Chondrocyte (in vitro differentiated cells): ENCODE measurements around the gene ZNF438. TPM values are rescaled to one million over a fixed set of nuclear protein-coding genes. Genes with fewer than 3 reads are reported as not detected.
"Not testable (repeated sequence)": the region's sequence is repeated elsewhere in the genome, so short reads cannot be mapped to it uniquely, and the experiment has no call there.

Experiments
- DNase-seq: peaks from one replicate; pipeline ENCODE4 v3.0.0; 2021; ENCODE audit warnings: mixed read lengths, low spot score
- H3K27ac Mint-ChIP-seq: one replicate; pipeline ENCODE4 v1.8.0; 2021; ENCODE audit warnings: mild to moderate bottlenecking, moderate library complexity, mixed read lengths; ENCODE audit not compliant: unreplicated experiment
- H3K27me3 Mint-ChIP-seq: 2 replicates; pipeline ENCODE4 v1.8.0; 2021; ENCODE audit warnings: low read depth, mixed read lengths
- H3K36me3 Mint-ChIP-seq: 2 replicates; pipeline ENCODE4 v1.8.0; 2021; ENCODE audit warnings: low read depth, mixed read lengths
- H3K4me1 Mint-ChIP-seq: 2 replicates; pipeline ENCODE4 v1.8.0; 2021; ENCODE audit warnings: low read depth, mild to moderate bottlenecking, mixed read lengths
- H3K4me3 Mint-ChIP-seq: one replicate; pipeline ENCODE4 v1.8.0; 2021; ENCODE audit warnings: mild to moderate bottlenecking, moderate library complexity, mixed read lengths; ENCODE audit not compliant: unreplicated experiment
- H3K9me3 Mint-ChIP-seq: 2 replicates; pipeline ENCODE4 v1.8.0; 2021; ENCODE audit warnings: low read depth, mixed read lengths
- CTCF ChIP-seq: fragments of 200-600 bp; sonication (generic); IDR thresholded peaks from 2 replicates; pipeline ENCODE4 v1.5.0; 2021; ENCODE audit warnings: antibody characterized with exemption, mild to moderate bottlenecking, moderate library complexity
- total RNA-seq: library from RNA; stranded (reverse); gene quantifications from 3 replicates; pipeline ENCODE4 v1.2.1, GENCODE V29; 2021

ZNF438 gene
- total RNA-seq, 1 donor from 2014 or later: 4.9 TPM

DNA sequence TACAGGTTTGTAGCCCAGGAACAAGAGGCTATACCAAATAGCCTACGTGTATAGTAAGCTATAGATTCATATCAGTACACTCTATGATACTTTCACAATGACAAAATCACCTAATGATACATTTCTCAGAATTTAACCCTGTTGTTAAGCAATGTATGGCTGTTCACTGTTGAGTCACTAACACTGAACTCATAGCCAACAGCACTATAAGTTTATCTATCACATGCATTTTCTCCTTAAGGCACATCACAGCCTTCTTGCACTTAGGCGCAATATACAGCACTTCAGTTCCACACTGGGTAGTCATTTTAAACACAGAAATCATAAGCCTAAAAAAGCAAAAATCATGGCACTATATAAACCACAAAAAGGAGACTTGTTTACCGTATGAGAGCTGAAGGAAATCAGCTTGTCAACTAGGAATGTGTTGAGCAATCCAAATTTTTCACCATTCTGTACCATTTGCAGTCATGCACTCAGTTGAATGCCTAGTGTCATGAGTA, 45.6 kb downstream of the ZNF438 start:
- Mint-ChIP-seq H3K36me3 (peaks cover 1% of the 10 kb centered on the region), H3K4me1 (peaks cover 15% of the 10 kb centered on the region), H3K27ac (no peak overlapping the region), H3K4me3 (no peak overlapping the region), H3K27me3 (no peaks in the 10 kb centered on the region), H3K9me3 (peaks cover 2% of the 10 kb centered on the region)
- no peak for DNase-seq
- TF ChIP-seq CTCF: no peak

- H3K4me3 Mint-ChIP-seq: no peak overlapping the region
These were observed 46.2 kb downstream of the ZNF438 start for GRCh38 chr10:30985512-30985911.

GRCh38 chr10:30984563-30985328, 46.9 kb downstream of the ZNF438 start:
- DNase-seq: no peak
- Mint-ChIP-seq H3K27me3 (no peaks in the 10 kb centered on the region), H3K36me3 (peaks cover 7% of the 10 kb centered on the region), H3K4me3 (no peak overlapping the region), H3K9me3 (peaks cover 6% of the 10 kb centered on the region), H3K4me1 (peaks cover 15% of the 10 kb centered on the region), H3K27ac (no peak overlapping the region)
- TF ChIP-seq CTCF: no peak

More at GRCh38 chr10:30985512-30985911, 46.2 kb downstream of the ZNF438 start:
- no peaks in the 10 kb centered on the region for H3K27me3 Mint-ChIP-seq
- H3K9me3 Mint-ChIP-seq: peaks cover 2% of the 10 kb centered on the region
- TF ChIP-seq CTCF: no peak
- H3K27ac Mint-ChIP-seq: no peak overlapping the region
- peaks cover 15% of the 10 kb centered on the region for H3K4me1 Mint-ChIP-seq
- no peak for DNase-seq
- H3K36me3 Mint-ChIP-seq: peaks cover 1% of the 10 kb centered on the region

DNA sequence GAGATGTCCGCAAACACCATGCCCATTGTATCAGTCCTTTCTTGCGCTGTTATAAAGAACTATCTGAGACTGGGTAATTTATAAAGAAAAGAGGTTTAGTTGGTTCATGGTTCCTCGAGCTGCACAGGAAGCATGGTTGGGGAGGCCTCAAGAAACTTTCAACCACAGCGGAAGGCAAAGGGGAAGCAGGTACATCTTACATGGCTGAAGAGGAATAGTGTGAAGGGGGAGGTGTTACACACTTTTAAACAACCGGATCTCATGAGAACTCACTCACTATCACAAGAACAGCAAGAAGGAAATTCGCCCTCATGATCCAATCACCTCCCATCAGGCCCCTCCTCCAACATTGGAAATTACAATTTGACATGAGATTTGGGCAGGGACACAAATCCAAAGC, 48.5 kb downstream of the ZNF438 start:
- Mint-ChIP-seq H3K36me3 (peaks cover 11% of the 10 kb centered on the region), H3K9me3 (peaks cover 13% of the 10 kb centered on the region)
- DNase-seq, H3K27me3 Mint-ChIP-seq, H3K4me3 Mint-ChIP-seq, H3K4me1 Mint-ChIP-seq, H3K27ac Mint-ChIP-seq: not testable (repeated sequence)

GRCh38 chr10:30980951-30981616, 50.6 kb downstream of the ZNF438 start:
- Mint-ChIP-seq H3K27me3 (no peaks in the 10 kb centered on the region), H3K4me1 (peaks cover 3% of the 10 kb centered on the region), H3K27ac (no peak overlapping the region), H3K4me3 (no peak overlapping the region), H3K36me3 (peaks cover 11% of the 10 kb centered on the region), H3K9me3 (peaks cover 13% of the 10 kb centered on the region)
- DNase-seq: no peak
- TF ChIP-seq CTCF: no peak
